Memory B cell (primary cell): ENCODE results near the gene MTM1.
A peak's percentile ranks its signal among the peaks of the same experiment; 100 is the strongest.

Experiments used
- ATAC-seq: fragments of 150-1000 bp; cut with Tn5 transposase; 2 replicates; pipeline ENCODE4 v1.10.0; 2021; ENCODE audit warnings: low read depth, mild to moderate bottlenecking, moderate library complexity
- DNase-seq, 2 donors: peaks; one replicate each; pipeline ENCODE4 v3.0.0; 2022; ENCODE audit warnings: low spot score in 2 of 2
- H3K27ac Mint-ChIP-seq: one replicate; pipeline ENCODE4 v1.8.0; 2022; ENCODE audit warnings: mild to moderate bottlenecking, moderate library complexity, mixed read lengths
- H3K27me3 Mint-ChIP-seq: one replicate; pipeline ENCODE4 v1.8.0; 2022; ENCODE audit warnings: mixed read lengths
- H3K36me3 Mint-ChIP-seq: one replicate; pipeline ENCODE4 v1.8.0; 2022; ENCODE audit warnings: mild to moderate bottlenecking, mixed read lengths
- H3K4me1 Mint-ChIP-seq: one replicate; pipeline ENCODE4 v1.8.0; 2022; ENCODE audit warnings: mixed read lengths
- H3K4me3 Mint-ChIP-seq: one replicate; pipeline ENCODE4 v1.8.0; 2022; ENCODE audit warnings: mild to moderate bottlenecking, moderate library complexity, mixed read lengths
- H3K9me3 Mint-ChIP-seq: one replicate; pipeline ENCODE4 v1.8.0; 2022; ENCODE audit warnings: mixed read lengths

Gene MTM1

DNA sequence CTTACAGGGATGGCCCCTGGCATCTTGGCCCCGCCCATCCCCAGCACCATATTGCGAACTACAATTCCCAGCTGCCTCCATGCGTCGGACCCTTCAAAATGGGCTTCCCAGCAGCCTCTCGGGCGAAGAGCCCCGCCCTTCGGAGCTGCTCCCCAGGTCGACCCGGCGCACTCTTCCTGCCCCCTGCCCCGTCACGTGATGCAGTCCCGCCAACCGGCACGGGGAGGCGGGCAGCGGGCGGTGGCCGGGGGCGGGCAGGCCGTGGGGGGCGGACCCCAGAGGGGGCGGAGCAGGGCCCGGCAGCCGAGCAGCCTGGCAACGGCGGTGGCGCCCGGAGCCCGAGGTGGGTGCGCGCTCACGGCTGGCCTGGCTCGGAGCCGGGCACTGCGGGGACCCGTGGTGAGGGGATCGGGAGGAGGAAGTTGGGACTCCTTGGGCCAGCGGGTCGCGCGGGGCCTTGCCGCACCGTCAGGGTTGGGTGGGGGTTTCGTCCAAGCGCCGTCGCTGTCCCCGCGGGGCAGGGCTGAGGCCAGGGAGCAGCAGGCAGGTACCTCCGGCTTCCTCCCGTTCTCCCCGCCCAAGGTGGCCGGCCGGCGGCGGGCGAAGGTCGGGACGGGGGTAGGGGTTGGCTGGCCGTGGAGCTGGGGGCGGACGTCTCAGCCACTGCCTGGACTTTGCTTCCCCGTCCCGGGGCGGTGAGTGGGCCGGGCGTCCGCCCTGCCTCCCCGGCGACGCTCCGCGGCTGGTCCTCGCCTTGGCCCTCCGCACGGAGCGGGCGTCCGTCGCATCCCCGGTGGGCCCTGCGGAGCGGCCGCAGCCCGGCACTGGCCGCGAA lies at the start of gene MTM1:
Gene MTM1 (plus strand): TSS at position 302 of the 835 bp plus-strand sequence. CDS start 23,994 bp downstream, outside the sequence.
- ATAC-seq (peak; percentile 84), DNase-seq (peak; percentile 76 to 89)
- Mint-ChIP-seq H3K4me1 (peaks cover 19% of the 10 kb centered on the region), H3K9me3 (no peaks in the 10 kb centered on the region), H3K4me3 (peak within 1 kb of the TSS; percentile 87), H3K27me3 (no peaks in the 10 kb centered on the region), H3K36me3 (no peaks in the 10 kb centered on the region), H3K27ac (peak within 1 kb of the TSS; percentile 90)

DNA sequence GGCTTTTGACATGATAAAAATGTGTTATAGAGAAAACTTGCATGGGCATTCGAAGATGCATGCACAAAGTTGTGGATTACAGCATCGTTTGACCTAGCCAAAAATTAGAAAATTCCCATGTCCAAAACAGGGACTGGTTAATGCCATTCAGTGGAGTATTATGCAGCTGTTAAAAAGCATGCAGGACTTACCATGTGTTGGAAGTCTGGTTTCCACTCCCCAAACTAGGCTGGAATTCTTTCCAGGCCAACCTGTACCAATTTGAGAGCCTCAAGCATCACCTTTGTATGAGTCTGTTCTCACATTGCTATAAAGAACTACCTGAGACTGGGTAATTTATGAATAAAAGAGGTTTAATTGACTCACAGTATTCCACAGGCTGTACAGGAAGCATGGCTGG lies 45.9 kb upstream of the MTM1 start:
- ATAC-seq, result no peak
- Mint-ChIP-seq H3K4me1 (no peaks in the 10 kb centered on the region), H3K9me3 (no peaks in the 10 kb centered on the region), H3K36me3 (no peaks in the 10 kb centered on the region), H3K27me3 (peaks cover 2% of the 10 kb centered on the region), H3K27ac (no peak overlapping the region), H3K4me3 (no peak overlapping the region)
- DNase-seq, result no peak

DNA sequence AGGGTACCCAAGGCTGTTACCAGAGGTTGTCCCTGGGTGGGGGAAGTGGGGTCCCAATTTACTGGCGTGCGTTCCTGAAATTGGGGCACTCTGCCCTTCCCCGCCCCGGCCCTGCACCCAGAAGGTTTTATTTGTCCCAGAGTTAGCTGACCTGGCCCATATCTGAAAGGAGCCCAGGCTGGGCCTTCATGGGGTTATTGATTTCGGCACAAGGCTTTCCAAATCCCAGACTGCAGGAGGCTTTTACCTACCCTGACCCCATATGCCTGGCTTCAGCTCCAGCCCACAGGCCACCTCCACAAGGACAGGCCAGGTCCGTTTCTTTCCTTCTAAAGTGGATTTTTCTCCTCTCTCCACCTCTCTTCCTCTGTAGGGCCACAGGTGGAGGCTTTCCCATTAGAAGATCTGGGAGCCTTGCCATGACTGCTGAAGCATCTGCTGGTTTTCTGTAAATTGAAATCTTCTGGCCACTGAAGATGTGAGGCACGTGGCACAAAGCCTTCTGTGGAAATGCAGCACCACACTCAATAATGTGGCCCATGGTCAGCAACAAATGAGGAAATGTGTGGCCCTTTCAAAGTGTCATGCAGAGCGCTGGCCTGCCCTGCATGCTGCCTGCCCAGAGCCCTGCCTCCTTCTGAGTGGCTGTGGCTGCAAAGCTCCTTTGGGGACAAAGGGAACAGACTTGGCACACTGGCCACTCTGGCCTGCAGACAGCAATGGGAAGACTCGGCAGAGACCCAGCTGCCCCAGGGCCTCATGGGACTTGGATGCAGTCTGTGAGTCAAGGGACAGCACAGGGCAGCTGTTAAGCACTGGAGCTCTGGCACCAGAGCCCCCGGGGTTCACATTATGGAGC lies 43.1 kb upstream of the MTM1 start:
- no peak for ATAC-seq
- H3K27ac Mint-ChIP-seq, result no peak overlapping the region
- no peak for DNase-seq
- no peaks in the 10 kb centered on the region for H3K36me3 Mint-ChIP-seq
- peaks cover 2% of the 10 kb centered on the region for H3K27me3 Mint-ChIP-seq
- H3K9me3 Mint-ChIP-seq, result no peaks in the 10 kb centered on the region
- H3K4me3 Mint-ChIP-seq, result no peak overlapping the region
- no peaks in the 10 kb centered on the region for H3K4me1 Mint-ChIP-seq

DNA sequence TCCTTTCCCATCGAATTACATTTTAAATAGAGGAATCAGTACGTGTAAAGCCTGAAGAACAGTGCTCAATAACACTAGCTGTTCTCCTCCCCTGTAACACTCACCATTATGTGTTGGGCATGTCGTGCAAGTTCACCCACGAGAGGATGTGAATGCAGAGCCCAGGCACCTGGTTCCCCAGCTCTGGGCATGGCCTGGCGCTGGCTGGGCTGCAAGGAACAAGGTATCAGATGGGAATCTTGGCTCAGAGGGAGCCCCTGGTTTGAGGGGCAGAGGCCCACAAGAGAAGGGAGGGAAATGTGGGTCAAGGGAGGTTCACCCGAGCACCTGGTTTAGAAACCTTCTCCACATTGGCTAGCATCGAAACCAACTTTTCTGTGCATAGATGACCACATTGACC lies 41.7 kb upstream of the MTM1 start:
- Mint-ChIP-seq H3K27me3 (peaks cover 2% of the 10 kb centered on the region), H3K4me3 (no peak overlapping the region), H3K27ac (no peak overlapping the region), H3K36me3 (no peaks in the 10 kb centered on the region), H3K4me1 (no peaks in the 10 kb centered on the region), H3K9me3 (no peaks in the 10 kb centered on the region)
- ATAC-seq (no peak), DNase-seq (no peak)

DNA sequence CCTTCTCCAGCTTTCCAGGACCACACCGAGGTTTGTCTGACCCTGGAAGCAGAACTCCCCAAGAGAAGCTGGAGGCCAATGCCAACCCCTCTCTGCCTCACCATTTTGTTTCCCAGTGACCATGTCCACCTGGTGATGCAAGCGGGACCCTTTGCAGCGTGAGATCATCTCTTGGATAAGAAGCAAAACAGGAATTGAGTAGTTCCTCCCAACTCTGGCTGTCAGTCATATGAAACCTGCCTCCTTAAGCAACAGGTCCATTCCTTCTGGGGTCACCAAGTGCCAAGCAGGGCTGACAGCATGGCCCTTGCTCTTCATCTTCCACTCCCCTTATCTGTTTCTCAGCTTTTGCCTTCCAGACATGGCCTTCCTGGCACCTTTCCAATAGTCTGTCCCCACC lies 41.3 kb upstream of the MTM1 start:
- DNase-seq (no peak), ATAC-seq (no peak)
- no peaks in the 10 kb centered on the region for H3K9me3 Mint-ChIP-seq
- H3K27me3 Mint-ChIP-seq, result peaks cover 2% of the 10 kb centered on the region
- no peak overlapping the region for H3K4me3 Mint-ChIP-seq
- no peaks in the 10 kb centered on the region for H3K36me3 Mint-ChIP-seq
- no peak overlapping the region for H3K27ac Mint-ChIP-seq
- no peaks in the 10 kb centered on the region for H3K4me1 Mint-ChIP-seq

DNA sequence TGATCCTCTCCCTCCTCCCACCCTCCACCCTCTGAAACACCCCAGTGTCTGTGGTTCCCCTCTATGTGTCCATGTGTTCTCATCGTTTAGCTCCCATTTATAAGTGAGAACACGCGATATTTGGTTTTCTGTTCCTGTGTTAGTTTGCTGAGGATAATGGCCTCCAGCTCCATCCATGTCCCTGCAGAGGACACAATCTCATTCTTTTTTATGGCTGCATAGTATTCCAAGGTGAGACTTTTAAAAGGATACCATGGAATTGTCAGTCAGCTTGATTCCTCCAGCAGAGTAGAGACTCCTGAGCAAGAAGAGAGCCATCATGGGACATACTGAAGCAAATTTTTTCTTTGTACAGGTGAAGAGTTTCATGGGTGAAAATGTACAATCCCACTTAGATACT lies 38.8 kb upstream of the MTM1 start:
- Mint-ChIP-seq H3K4me1 (peaks cover 2% of the 10 kb centered on the region), H3K4me3 (no peak overlapping the region), H3K36me3 (peaks cover 6% of the 10 kb centered on the region), H3K27ac (no peak overlapping the region), H3K9me3 (peaks cover 5% of the 10 kb centered on the region), H3K27me3 (no peaks in the 10 kb centered on the region)
- DNase-seq (no peak), ATAC-seq (no peak)

DNA sequence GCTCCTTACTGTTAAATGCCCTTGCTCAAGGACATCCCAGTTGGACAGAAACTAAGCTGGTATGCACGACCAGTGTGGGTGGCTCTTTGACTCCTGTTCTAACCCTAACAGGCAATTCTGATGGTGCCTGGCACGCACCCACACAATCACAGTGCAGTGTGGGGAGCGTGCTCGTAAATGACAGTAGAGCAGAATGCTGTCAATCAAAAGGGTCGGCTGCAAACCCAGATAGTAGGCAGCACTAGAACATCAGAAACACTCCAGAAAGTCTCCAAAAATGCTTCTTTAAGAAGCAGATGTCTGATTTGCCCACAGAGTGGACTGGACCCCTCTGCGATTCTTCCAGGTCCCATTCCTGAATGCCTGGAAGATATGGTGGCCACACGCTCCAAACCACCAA lies 37.6 kb upstream of the MTM1 start:
- no peak overlapping the region for H3K4me3 Mint-ChIP-seq
- ATAC-seq, result no peak
- no peak overlapping the region for H3K27ac Mint-ChIP-seq
- H3K9me3 Mint-ChIP-seq, result peaks cover 6% of the 10 kb centered on the region
- DNase-seq, result no peak
- H3K4me1 Mint-ChIP-seq, result peaks cover 2% of the 10 kb centered on the region
- H3K27me3 Mint-ChIP-seq, result no peaks in the 10 kb centered on the region
- peaks cover 6% of the 10 kb centered on the region for H3K36me3 Mint-ChIP-seq

DNA sequence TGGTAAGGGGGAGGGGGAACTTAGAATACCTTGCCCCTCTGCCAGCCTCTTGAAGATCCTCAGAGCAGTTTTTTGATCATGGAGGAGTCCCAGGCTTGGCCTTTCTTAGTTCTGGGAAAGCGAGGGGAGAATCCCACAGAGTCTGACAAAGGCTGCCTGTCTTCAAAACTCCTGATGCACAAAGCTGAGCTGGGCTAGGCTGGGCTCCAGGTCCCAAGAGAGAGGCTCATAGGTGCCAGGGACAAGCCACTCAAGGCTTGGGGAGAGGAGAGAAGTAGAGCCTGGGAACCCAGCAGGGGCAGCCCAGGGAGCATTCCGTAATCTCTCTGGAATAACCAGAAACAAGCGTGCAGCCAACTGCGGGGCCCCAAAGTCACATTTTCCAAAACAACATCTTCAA lies 37.0 kb upstream of the MTM1 start:
- DNase-seq, result no peak
- H3K4me1 Mint-ChIP-seq, result peaks cover 2% of the 10 kb centered on the region
- H3K4me3 Mint-ChIP-seq, result no peak overlapping the region

DNA sequence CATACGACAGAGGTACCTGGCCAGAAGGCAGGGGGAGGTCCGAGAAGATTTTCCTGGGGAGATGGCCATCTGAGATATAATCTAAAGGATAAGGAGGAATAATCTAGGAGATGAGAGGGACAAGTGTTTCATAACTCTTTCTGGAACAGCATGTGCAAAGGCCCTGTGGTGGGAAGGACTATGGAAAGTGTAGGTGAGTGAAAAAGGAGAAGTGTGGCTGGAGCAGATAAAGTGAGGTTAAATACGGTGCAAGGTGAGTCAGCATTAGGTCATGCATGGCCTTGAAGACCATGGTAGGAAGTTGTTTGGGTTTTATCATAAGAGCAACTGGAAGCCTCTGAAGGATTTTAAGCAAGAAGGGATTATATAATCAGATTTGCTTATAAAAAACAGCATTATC lies 34.6 kb upstream of the MTM1 start:
- Mint-ChIP-seq H3K27me3 (no peaks in the 10 kb centered on the region), H3K27ac (no peak overlapping the region), H3K4me1 (peaks cover 2% of the 10 kb centered on the region), H3K9me3 (peaks cover 6% of the 10 kb centered on the region), H3K36me3 (peaks cover 6% of the 10 kb centered on the region), H3K4me3 (no peak overlapping the region)
- DNase-seq, result no peak
- no peak for ATAC-seq

More for the DNA sequence above, 37.0 kb upstream of the MTM1 start:
- Mint-ChIP-seq H3K36me3 (peaks cover 6% of the 10 kb centered on the region), H3K27me3 (no peaks in the 10 kb centered on the region), H3K27ac (no peak overlapping the region), H3K9me3 (peaks cover 6% of the 10 kb centered on the region)
- ATAC-seq, result no peak

DNA sequence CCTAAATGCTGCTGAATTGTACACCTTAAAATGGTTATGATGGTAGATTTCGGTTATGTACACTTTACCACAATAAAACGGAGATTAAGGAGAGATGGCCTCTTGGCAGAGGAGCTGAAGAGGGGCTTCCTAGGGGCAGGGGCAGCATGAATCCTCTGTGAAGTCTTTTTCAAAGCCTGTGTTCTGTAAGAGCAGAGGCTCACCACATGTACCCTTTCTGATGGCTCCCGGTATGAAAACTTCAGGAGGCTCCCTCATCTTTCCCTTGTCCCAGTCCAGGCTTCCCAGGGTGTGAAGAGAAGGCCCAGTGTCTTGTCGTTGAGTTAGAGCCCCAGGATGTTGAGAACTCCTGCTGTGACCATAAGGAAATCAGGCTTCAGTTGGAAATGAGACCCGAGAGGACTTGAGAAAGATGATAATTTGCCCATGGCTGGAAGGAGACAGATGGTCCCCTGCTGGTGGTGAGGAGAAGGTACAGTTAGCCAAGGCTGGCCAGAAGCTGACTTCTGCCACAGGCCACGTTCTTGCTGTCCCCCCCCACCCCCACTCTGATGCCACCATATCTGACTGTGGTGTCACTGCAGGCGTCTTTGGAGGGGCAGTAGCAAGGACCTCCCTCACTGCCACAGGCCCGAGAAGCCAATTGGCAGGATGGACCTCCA lies 31.8 kb upstream of the MTM1 start:
- H3K9me3 Mint-ChIP-seq, result peaks cover 6% of the 10 kb centered on the region
- H3K4me1 Mint-ChIP-seq, result peaks cover 2% of the 10 kb centered on the region
- H3K36me3 Mint-ChIP-seq, result peaks cover 6% of the 10 kb centered on the region
- no peaks in the 10 kb centered on the region for H3K27me3 Mint-ChIP-seq
- no peak overlapping the region for H3K4me3 Mint-ChIP-seq
- H3K27ac Mint-ChIP-seq, result no peak overlapping the region
- ATAC-seq, result no peak
- no peak for DNase-seq

DNA sequence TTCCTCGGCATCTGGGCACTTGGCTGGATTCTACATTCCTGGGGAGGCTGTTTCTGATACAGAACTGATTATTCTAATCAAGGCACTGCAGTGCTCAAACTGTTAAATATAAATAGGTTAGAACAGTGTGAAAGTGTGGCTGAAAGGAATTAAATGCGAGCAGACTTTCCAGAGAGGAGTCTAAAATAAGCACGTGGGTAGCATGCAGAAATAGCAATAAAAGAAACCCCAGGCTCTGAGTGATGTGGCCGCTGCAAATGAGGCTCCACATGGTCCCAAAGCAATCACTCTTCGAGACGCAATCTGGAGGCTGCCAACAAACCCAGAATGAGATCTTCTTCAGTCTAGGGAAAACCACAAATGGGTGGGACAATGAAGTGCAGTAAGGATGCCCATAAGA lies 30.6 kb upstream of the MTM1 start:
- Mint-ChIP-seq H3K27me3 (no peaks in the 10 kb centered on the region), H3K4me3 (no peak overlapping the region), H3K4me1 (peaks cover 5% of the 10 kb centered on the region), H3K36me3 (peaks cover 6% of the 10 kb centered on the region), H3K27ac (no peak overlapping the region), H3K9me3 (peaks cover 6% of the 10 kb centered on the region)
- ATAC-seq (no peak), DNase-seq (no peak)

DNA sequence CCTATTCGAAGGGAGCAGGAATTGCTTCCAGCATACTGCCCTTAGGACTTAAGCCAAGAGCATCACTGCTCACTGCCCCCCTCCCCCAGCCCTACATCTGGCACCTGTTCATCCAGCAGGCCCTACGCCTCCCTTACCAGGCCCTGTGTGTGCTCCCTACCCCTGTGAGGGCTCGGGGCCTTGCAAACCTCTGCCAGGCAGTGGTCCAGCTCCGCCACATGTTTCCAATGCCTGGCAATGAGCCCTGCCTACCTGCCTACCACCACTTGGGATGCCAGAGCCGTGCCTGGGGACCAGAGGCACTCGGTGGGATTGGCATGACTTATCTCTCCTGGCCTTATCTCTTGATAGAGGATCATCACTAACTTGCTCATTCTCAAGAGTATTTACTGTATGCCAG lies 27.5 kb upstream of the MTM1 start:
- ATAC-seq, result no peak
- peaks cover 13% of the 10 kb centered on the region for H3K4me1 Mint-ChIP-seq
- H3K9me3 Mint-ChIP-seq, result no peaks in the 10 kb centered on the region
- H3K27me3 Mint-ChIP-seq, result no peaks in the 10 kb centered on the region
- H3K36me3 Mint-ChIP-seq, result no peaks in the 10 kb centered on the region
- no peak overlapping the region for H3K4me3 Mint-ChIP-seq
- DNase-seq, result no peak
- H3K27ac Mint-ChIP-seq, result no peak overlapping the region

DNA sequence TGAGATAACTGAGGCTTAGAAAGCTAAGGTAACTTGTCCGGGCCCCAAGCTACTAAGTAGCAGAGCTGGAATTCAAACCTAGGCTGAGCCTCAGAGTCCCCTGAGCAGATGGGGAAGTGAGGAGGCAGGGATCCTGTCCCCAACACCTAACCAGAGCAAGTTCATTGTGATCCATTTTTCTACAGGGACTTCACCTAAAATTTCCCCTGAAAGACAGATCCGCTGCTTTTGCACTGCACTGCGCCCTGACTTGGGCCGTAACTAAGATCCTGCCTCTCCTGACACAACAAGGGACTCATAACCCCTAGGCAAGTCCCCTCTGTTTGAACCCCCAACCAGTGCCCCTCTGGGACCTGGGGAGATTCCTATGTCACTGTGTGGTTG lies 25.6 kb upstream of the MTM1 start:
- peaks cover 20% of the 10 kb centered on the region for H3K4me1 Mint-ChIP-seq
- DNase-seq (no peak), ATAC-seq (peak; percentile 39)
- H3K9me3 Mint-ChIP-seq, result no peaks in the 10 kb centered on the region
- no peaks in the 10 kb centered on the region for H3K36me3 Mint-ChIP-seq
- peak overlapping the region; percentile 79 for H3K27ac Mint-ChIP-seq
- no peaks in the 10 kb centered on the region for H3K27me3 Mint-ChIP-seq
- peak overlapping the region; percentile 59 for H3K4me3 Mint-ChIP-seq
